Spleen (tissue), 11 donors: ENCODE measurements around the gene VPS25. TPM values are rescaled to one million over a fixed set of nuclear protein-coding genes. Genes with fewer than 3 reads are reported as not detected.

Experiments used
- DNase-seq: peaks from one replicate; pipeline ENCODE4 v3.0.0-alpha.2; 2020
- H3K27ac ChIP-seq, 8 donors: fragments of 200-600 bp; sonication (generic) in 7 of 8; 1 replicate in 4 of 8; 2 replicates in 4 of 8; pipeline versions ENCODE4 v1.5.0 to v1.8.0; 2016 to 2021; ENCODE audit warnings: inconsistent platforms in 4 of 8, mild to moderate bottlenecking in 4 of 8, moderate library complexity in 1 of 8
- H3K27me3 ChIP-seq, 7 donors: fragments of 200-600 bp; sonication (generic) in 6 of 7; replicated peaks in 1 of 7; 1 replicate in 4 of 7; 2 replicates in 3 of 7; pipeline versions ENCODE4 v1.5.0 to v1.8.0; 2016 to 2021; ENCODE audit warnings: inconsistent platforms in 3 of 7, mild to moderate bottlenecking in 1 of 7
- H3K36me3 ChIP-seq, 6 donors: fragments of 200-600 bp; sonication (generic) in 5 of 6; 1 replicate in 4 of 6; 2 replicates in 2 of 6; pipeline versions ENCODE4 v1.5.0 to v1.8.0; 2016 to 2021; ENCODE audit warnings: inconsistent platforms in 2 of 6
- H3K4me1 ChIP-seq, 6 donors: fragments of 200-600 bp; sonication (generic) in 5 of 6; 1 replicate in 3 of 6; 2 replicates in 3 of 6; pipeline versions ENCODE4 v1.5.0 to v1.8.0; 2016 to 2021; ENCODE audit warnings: inconsistent platforms in 3 of 6
- H3K4me3 ChIP-seq, 8 donors: fragments of 200-600 bp; sonication (generic) in 7 of 8; 1 replicate in 4 of 8; 2 replicates in 4 of 8; pipeline versions ENCODE4 v1.5.0 to v1.8.0; 2016 to 2021; ENCODE audit warnings: inconsistent platforms in 4 of 8, mild to moderate bottlenecking in 4 of 8, moderate library complexity in 2 of 8
- H3K9me3 ChIP-seq, 8 donors: fragments of 200-600 bp; sonication (generic) in 7 of 8; 1 replicate in 4 of 8; 2 replicates in 4 of 8; pipeline versions ENCODE4 v1.5.0 to v1.8.0; 2016 to 2021; ENCODE audit warnings: inconsistent platforms in 4 of 8
- POLR2A ChIP-seq, 3 donors: fragments of 450-650 bp; IDR thresholded peaks; one replicate each; pipeline ENCODE4 v1.5.1; 2017; ENCODE audit warnings: antibody characterized with exemption in 3 of 3, mild to moderate bottlenecking in 1 of 3
- POLR2AphosphoS5 ChIP-seq, 3 donors: sonication (generic); formaldehyde crosslinking; IDR thresholded peaks; one replicate each; pipeline ENCODE4 v1.5.1; 2017; ENCODE audit warnings: antibody characterized with exemption in 3 of 3
- WGBS, 5 donors: extraction: QIAGEN DNeasy Blood & Tissue Kit in 3 of 5; methylation state at CpG; one replicate each; pipeline versions ENCODE4 v1.1.5 to v1.1.7; 2013 to 2018; 5-methylcytosine and 5-hydroxymethylcytosine counted together
- intact Hi-C: fragments of 100-400 bp; cut with DNase I; formaldehyde crosslinking; loops from one replicate; pipeline ENCODE4 v1.15.0; 2023; ENCODE audit warnings: low total_unique reads
- polyA plus RNA-seq, 3 donors: library from polyadenylated mRNA; stranded (reverse); fragments of 200-250 nt; gene quantifications; one replicate each; pipeline ENCODE4 v1.2.1, GENCODE V29; 2013
- total RNA-seq, 7 donors: library from RNA; depleted of rRNA in 3 of 7; stranded (reverse); fragments of >200 nt in 3 of 7; fragmentation: NEBNext Ultra II Directional in 4 of 7; extraction: Animal tissue kit (Norgen Biotek cat#: 25700) in 4 of 7; gene quantifications; one replicate each; pipeline versions ENCODE4 v1.1.0 to v1.2.1, GENCODE V29; 2016 to 2021
- TF ChIP-seq, protein P1 (sequence below), 11 experiments: fragments of 200-600 bp in 7 of 11; fragments of 450-650 bp in 4 of 11; sonication (generic) in 4 of 11; IDR thresholded peaks in 8 of 11; conservative IDR thresholded peaks in 3 of 11; 1 replicate in 7 of 11; 2 replicates in 4 of 11; pipeline versions ENCODE4 v1.4.0 to v1.8.0; 2016 to 2021; ENCODE audit warnings: antibody characterized with exemption in 11 of 11, inconsistent platforms in 4 of 11, mild to moderate bottlenecking in 1 of 11
- donor health status: healthy with polysubstance abuse.
- donor health status: DM: no; HTN: no; CAD: no; lungs with moderate emphysema.
- donor health status: DM: no; HTN: no; CAD: no.
- donor health status: Bipolar disorder and iron deficiency.
- donor health status: healthy.
- donor health status: DM: no; HTN: no; CAD: no.
- donor health status: DM: yes; HTN: yes; CAD: no.

Gene VPS25
- total and polyA plus RNA-seq, 10 donors: 29.6 to 47.7 (median 35.0) TPM

DNA sequence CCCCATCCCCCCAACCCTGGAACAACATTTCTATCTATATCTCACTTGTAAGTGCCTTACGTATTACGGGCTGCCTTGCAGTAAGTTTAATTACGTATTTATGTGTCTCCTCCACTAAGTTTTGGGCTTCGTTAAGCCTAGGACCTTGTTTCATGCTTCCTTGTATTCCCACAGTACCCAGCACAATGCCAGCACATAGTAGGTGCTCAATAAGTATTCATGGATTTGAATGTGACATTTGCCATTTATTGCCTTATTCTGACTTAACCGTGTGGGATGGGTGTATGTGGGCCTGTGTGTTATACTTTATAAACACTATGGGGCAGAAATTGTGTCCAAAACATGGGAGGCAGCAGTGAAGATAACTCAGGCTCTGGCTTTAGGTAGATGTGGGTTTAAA is 19.3 kb downstream of the VPS25 start:
- TF ChIP-seq, protein P1, sequence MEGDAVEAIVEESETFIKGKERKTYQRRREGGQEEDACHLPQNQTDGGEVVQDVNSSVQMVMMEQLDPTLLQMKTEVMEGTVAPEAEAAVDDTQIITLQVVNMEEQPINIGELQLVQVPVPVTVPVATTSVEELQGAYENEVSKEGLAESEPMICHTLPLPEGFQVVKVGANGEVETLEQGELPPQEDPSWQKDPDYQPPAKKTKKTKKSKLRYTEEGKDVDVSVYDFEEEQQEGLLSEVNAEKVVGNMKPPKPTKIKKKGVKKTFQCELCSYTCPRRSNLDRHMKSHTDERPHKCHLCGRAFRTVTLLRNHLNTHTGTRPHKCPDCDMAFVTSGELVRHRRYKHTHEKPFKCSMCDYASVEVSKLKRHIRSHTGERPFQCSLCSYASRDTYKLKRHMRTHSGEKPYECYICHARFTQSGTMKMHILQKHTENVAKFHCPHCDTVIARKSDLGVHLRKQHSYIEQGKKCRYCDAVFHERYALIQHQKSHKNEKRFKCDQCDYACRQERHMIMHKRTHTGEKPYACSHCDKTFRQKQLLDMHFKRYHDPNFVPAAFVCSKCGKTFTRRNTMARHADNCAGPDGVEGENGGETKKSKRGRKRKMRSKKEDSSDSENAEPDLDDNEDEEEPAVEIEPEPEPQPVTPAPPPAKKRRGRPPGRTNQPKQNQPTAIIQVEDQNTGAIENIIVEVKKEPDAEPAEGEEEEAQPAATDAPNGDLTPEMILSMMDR (IDR thresholded peaks at IDR 0.05 in 8 of 11, conservative IDR thresholded peaks at IDR 0.05 in 3 of 11): no peak
- TF ChIP-seq POLR2AphosphoS5 (IDR thresholded peaks at IDR 0.05) (no peak), POLR2A (IDR thresholded peaks at IDR 0.05) (no peak)
- WGBS, 5 donors: 77 to 84% (median 81%) methylated on average over 5 of the region's 5 CpGs
- no peak for DNase-seq
- intact Hi-C loops: no loop called here
- H3K36me3 ChIP-seq: peaks cover 0 to 20% (median 2%) of the 10 kb centered on the region in 6 donors
- no peak overlapping the region for H3K27ac ChIP-seq
- H3K27me3 ChIP-seq: peaks cover 0 to 6% (median 0%) of the 10 kb centered on the region in 7 donors
- H3K9me3 ChIP-seq: no peaks in the 10 kb centered on the region
- H3K4me1 ChIP-seq: peaks cover 8 to 28% (median 13%) of the 10 kb centered on the region in 6 donors
- H3K4me3 ChIP-seq: no peak overlapping the region

DNA sequence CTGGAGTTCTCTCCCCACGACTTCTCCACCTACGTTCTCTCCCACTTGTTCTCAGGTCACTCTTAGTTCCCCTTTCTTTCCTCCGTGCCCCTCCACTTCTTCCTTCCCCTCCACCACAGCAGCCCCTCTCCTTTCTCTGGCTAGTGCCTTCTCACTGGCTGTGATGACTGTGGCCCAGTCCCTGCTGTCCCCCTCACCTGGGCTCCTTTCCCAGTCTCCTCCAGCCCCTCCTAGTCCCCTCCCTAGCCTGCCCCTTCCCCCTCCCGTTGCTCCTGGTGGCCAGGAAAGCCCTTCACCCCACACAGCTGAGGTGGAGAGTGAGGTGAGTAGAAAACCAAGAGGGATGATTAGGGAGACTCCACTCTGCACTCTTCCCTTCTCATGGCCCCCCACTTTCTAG is 21.8 kb downstream of the VPS25 start:
- Histone ChIP-seq H3K27me3 (no peaks in the 10 kb centered on the region), H3K4me3 (no peak overlapping the region), H3K4me1 (peaks cover 13 to 43% (median 25%) of the 10 kb centered on the region in 6 donors), H3K9me3 (no peaks in the 10 kb centered on the region), H3K27ac (no peak overlapping the region), H3K36me3 (peaks cover 0 to 20% (median 2%) of the 10 kb centered on the region in 6 donors)
- intact Hi-C loops: no loop called here
- 24 to 40% (median 29%) methylated on average over 4 of the region's 4 CpGs for WGBS, 5 donors
- DNase-seq: no peak
- TF ChIP-seq POLR2A (IDR thresholded peaks at IDR 0.05): no peak
- TF ChIP-seq POLR2AphosphoS5 (IDR thresholded peaks at IDR 0.05): no peak
- TF ChIP-seq, protein P1 (IDR thresholded peaks at IDR 0.05 in 8 of 11, conservative IDR thresholded peaks at IDR 0.05 in 3 of 11): no peak

DNA sequence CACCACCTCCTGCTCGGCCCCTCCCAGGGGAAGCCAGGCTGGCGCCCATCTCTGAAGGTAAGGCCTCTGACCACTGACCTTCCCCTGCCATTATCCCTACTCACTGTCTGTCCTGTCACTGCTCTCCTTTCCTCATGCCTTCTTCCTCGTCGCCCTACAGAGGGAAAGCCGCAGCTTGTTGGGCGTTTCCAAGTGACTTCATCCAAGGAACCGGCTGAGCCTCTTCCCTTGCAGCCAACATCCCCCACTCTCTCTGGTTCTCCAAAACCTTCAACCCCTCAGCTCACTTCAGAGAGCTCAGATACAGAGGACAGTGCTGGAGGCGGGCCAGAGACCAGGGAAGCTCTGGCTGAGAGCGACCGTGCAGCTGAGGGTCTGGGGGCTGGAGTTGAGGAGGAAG is 22.2 kb downstream of the VPS25 start:
- intact Hi-C loops: no loop called here
- 88 to 93% (median 90%) methylated on average over 10 of the region's 10 CpGs for WGBS, 5 donors
- DNase-seq: no peak
- Histone ChIP-seq H3K27ac (no peak overlapping the region), H3K27me3 (no peaks in the 10 kb centered on the region), H3K4me1 (peaks cover 13 to 43% (median 25%) of the 10 kb centered on the region in 6 donors), H3K4me3 (no peak overlapping the region), H3K9me3 (no peaks in the 10 kb centered on the region), H3K36me3 (peaks cover 0 to 20% (median 2%) of the 10 kb centered on the region in 6 donors)
- no peak for TF ChIP-seq POLR2A (IDR thresholded peaks at IDR 0.05)
- TF ChIP-seq, protein P1 (IDR thresholded peaks at IDR 0.05 in 8 of 11, conservative IDR thresholded peaks at IDR 0.05 in 3 of 11): no peak
- TF ChIP-seq POLR2AphosphoS5 (IDR thresholded peaks at IDR 0.05): no peak

DNA sequence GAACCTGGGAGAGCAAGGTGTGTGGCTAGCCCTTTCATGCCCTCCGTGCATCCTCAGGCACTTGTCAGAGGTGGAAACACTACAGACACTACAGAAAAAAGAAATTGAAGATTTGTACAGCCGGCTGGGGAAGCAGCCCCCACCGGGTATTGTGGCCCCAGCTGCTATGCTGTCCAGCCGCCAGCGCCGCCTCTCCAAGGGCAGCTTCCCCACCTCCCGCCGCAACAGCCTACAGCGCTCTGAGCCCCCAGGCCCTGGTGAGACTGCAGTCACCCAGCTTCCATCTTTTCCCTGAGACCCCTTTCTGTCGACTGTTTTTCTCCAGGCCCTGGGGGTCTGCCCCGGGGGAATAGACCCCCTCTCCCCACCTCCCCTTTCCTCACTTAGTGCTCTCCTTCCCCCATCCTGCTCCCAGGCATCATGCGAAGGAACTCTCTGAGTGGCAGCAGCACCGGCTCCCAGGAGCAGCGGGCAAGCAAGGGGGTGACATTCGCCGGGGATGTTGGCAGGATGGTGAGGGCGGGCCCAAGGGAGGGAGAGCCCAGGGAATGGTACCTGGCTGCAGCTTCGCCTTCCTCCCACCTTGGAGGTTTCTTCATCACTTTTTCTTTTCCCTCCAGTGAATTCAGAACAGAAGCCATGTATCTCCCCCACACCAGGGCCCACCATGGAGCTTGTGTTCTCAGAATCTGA is 23.0 kb downstream of the VPS25 start:
- intact Hi-C loops: no loop called here
- H3K27ac ChIP-seq: no peak overlapping the region
- H3K36me3 ChIP-seq: peaks cover 0 to 20% (median 2%) of the 10 kb centered on the region in 6 donors
- no peaks in the 10 kb centered on the region for H3K9me3 ChIP-seq
- 92 to 96% (median 95%) methylated on average over 16 to 18 of the region's 18 CpGs for WGBS, 5 donors
- H3K27me3 ChIP-seq: no peaks in the 10 kb centered on the region
- peaks cover 13 to 43% (median 25%) of the 10 kb centered on the region in 6 donors for H3K4me1 ChIP-seq
- TF ChIP-seq POLR2AphosphoS5 (IDR thresholded peaks at IDR 0.05) (no peak), POLR2A (IDR thresholded peaks at IDR 0.05) (no peak)
- TF ChIP-seq, protein P1 (IDR thresholded peaks at IDR 0.05 in 8 of 11, conservative IDR thresholded peaks at IDR 0.05 in 3 of 11): no peak
- H3K4me3 ChIP-seq: no peak overlapping the region
- DNase-seq: no peak
